HG02759 (cell line): ENCODE measurements around the gene USB1.
"Not testable (repeated sequence)": the region's sequence is repeated elsewhere in the genome, so short reads cannot be mapped to it uniquely, and the experiment has no call there.

Source experiments
- ATAC-seq: cut with Tn5 transposase; IDR thresholded peaks from one replicate; pipeline ENCODE4 v1.9.1; 2021; ENCODE audit warnings: mild to moderate bottlenecking, moderate library complexity; ENCODE audit not compliant: unreplicated experiment

The USB1 gene

GRCh38 chr16:57993897-57994296 is 7.3 kb upstream of the USB1 start:
- ATAC-seq: no peak

- ATAC-seq: no peak
These were observed 6.8 kb upstream of the USB1 start for GRCh38 chr16:57994361-57994760.

GRCh38 chr16:57994778-57995177 is 6.4 kb upstream of the USB1 start:
- peak; percentile 55 for ATAC-seq

- no peak for ATAC-seq
These were observed 5.3 kb upstream of the USB1 start for GRCh38 chr16:57995721-57996405.

GRCh38 chr16:57996406-57997175 is 4.6 kb upstream of the USB1 start:
- ATAC-seq: no peak

GRCh38 chr16:57997176-57997527 is 4.1 kb upstream of the USB1 start:
- ATAC-seq: no peak

GRCh38 chr16:57997528-57998265 is 3.5 kb upstream of the USB1 start:
- no peak for ATAC-seq

GRCh38 chr16:57998486-57998885 is 2.7 kb upstream of the USB1 start:
- no peak for ATAC-seq

GRCh38 chr16:57998992-57999365 is 2.2 kb upstream of the USB1 start:
- ATAC-seq: no peak

- ATAC-seq: no peak
These were observed 1.7 kb upstream of the USB1 start for GRCh38 chr16:57999366-57999970.

- ATAC-seq: peak; percentile 20
These were observed 1.1 kb upstream of the USB1 start, which contains the start of gene ZNF319 for GRCh38 chr16:57999971-58000705. Gene ZNF319 (minus strand): TSS chr16:58000672. CDS start chr16:57998265, 2,407 bp downstream.

GRCh38 chr16:58001781-58002415 is 691 bp downstream of the USB1 start:
- no peak for ATAC-seq

- no peak for ATAC-seq
These were observed 1.2 kb downstream of the USB1 start for GRCh38 chr16:58002416-58002800.

GRCh38 chr16:58002936-58003335 is 1.7 kb downstream of the USB1 start:
- no peak for ATAC-seq

- ATAC-seq: not testable (repeated sequence)
These were observed 3.5 kb downstream of the USB1 start for GRCh38 chr16:58004736-58005135.

- ATAC-seq: no peak
These were observed 8.7 kb downstream of the USB1 start for GRCh38 chr16:58009856-58010416.

- no peak for ATAC-seq
These were observed 9.7 kb downstream of the USB1 start for GRCh38 chr16:58010886-58011285.

- no peak for ATAC-seq
These were observed 10.4 kb downstream of the USB1 start for GRCh38 chr16:58011652-58012051.

- no peak for ATAC-seq
These were observed 11.3 kb downstream of the USB1 start for GRCh38 chr16:58012481-58012880.
